COLO829 (cell line): ENCODE data around the gene ZNF117.
"Not testable (repeated sequence)": the region's sequence is repeated elsewhere in the genome, so short reads cannot be mapped to it uniquely, and the experiment has no call there.

ENCODE experiments used
- DNase-seq: peaks from one replicate; pipeline ENCODE4 v3.0.0; 2012; ENCODE audit warnings: low spot score

Gene ZNF117

GRCh38 chr7:64996305-64996704 lies 5.5 kb upstream of the ZNF117 start:
- no peak for DNase-seq

- DNase-seq = no peak
Observed at GRCh38 chr7:64993901-64994300, 3.1 kb upstream of the ZNF117 start.

GRCh38 chr7:64992971-64993370 lies 2.1 kb upstream of the ZNF117 start:
- no peak for DNase-seq

- no peak for DNase-seq
Observed at GRCh38 chr7:64990216-64990615, 620 bp downstream of the ZNF117 start.

GRCh38 chr7:64978497-64979203 lies 12.2 kb downstream of the ZNF117 start:
- no peak for DNase-seq

- DNase-seq = no peak
Observed at GRCh38 chr7:64965594-64965993, 25.2 kb downstream of the ZNF117 start.

GRCh38 chr7:64959072-64959747 lies 31.6 kb downstream of the ZNF117 start:
- DNase-seq = no peak

- DNase-seq = peak; percentile 78
Observed at GRCh38 chr7:64951250-64951848, 39.5 kb downstream of the ZNF117 start.

- not testable (repeated sequence) for DNase-seq
Observed at GRCh38 chr7:64950673-64951072, 40.2 kb downstream of the ZNF117 start.

- not testable (repeated sequence) for DNase-seq
Observed at GRCh38 chr7:64948774-64949173, 42.1 kb downstream of the ZNF117 start.

GRCh38 chr7:64947252-64948000 lies 43.4 kb downstream of the ZNF117 start:
- DNase-seq = no peak

- no peak for DNase-seq
Observed at GRCh38 chr7:64946772-64947171, 44.1 kb downstream of the ZNF117 start.

GRCh38 chr7:64945503-64946175 lies 45.2 kb downstream of the ZNF117 start:
- DNase-seq = no peak

- not testable (repeated sequence) for DNase-seq
Observed at GRCh38 chr7:64944667-64945502, 46.0 kb downstream of the ZNF117 start.

- DNase-seq = not testable (repeated sequence)
Observed at GRCh38 chr7:64940021-64940420, 50.8 kb downstream of the ZNF117 start.

- no peak for DNase-seq
Observed at GRCh38 chr7:64938540-64938939, 52.3 kb downstream of the ZNF117 start.

GRCh38 chr7:64934478-64934877 lies 56.4 kb downstream of the ZNF117 start:
- DNase-seq = no peak

- DNase-seq = not testable (repeated sequence)
Observed at GRCh38 chr7:64928252-64929187, 62.3 kb downstream of the ZNF117 start.
